ENCODE data around the gene LSM8. TPM values are rescaled to one million over a fixed set of nuclear protein-coding genes. Genes with fewer than 3 reads are reported as not detected.

The LSM8 gene
- total RNA-seq, 1 donor from 2014 or later: 7.9 TPM

- Histone ChIP-seq H3K36me3 (peaks cover 6 to 13% of the 10 kb centered on the region in 2 donors), H3K27ac (no peak overlapping the region), H3K4me3 (peak overlapping the region in 1 of 2 donors; percentile 76), H3K27me3 (no peaks in the 10 kb centered on the region), H3K4me1 (peaks cover 0 to 22% of the 10 kb centered on the region in 2 donors), H3K9me3 (no peaks in the 10 kb centered on the region)
- DNase-seq (ENCODE audit: low spot score in 2 of 2): no peak
- intact Hi-C loops (cut with DNase I): no loop called here
- no peak for TF ChIP-seq CTCF (IDR thresholded peaks at IDR 0.05)
Measured at GRCh38 chr7:118185163-118185860, 1.3 kb downstream of the LSM8 start.

GRCh38 chr7:118186501-118186900 lies 2.5 kb downstream of the LSM8 start:
- no peak overlapping the region for H3K27ac ChIP-seq
- H3K4me3 ChIP-seq: no peak overlapping the region
- H3K9me3 ChIP-seq: no peaks in the 10 kb centered on the region
- intact Hi-C loops (cut with DNase I): no loop called here
- DNase-seq (ENCODE audit: low spot score in 2 of 2): no peak
- peaks cover 6 to 13% of the 10 kb centered on the region in 2 donors for H3K36me3 ChIP-seq
- peaks cover 0 to 22% of the 10 kb centered on the region in 2 donors for H3K4me1 ChIP-seq
- H3K27me3 ChIP-seq: no peaks in the 10 kb centered on the region
- no peak for TF ChIP-seq CTCF (IDR thresholded peaks at IDR 0.05)

GRCh38 chr7:118194571-118194970 lies 10.6 kb downstream of the LSM8 start:
- Histone ChIP-seq H3K9me3 (no peaks in the 10 kb centered on the region), H3K27ac (no peak overlapping the region), H3K36me3 (peaks cover 1 to 8% of the 10 kb centered on the region in 2 donors), H3K27me3 (no peaks in the 10 kb centered on the region), H3K4me3 (no peak overlapping the region), H3K4me1 (no peaks in the 10 kb centered on the region)
- no peak for TF ChIP-seq CTCF (IDR thresholded peaks at IDR 0.05)
- no peak for DNase-seq (ENCODE audit: low spot score in 2 of 2)
- intact Hi-C loops (cut with DNase I): no loop called here

- DNase-seq (ENCODE audit: low spot score in 2 of 2): no peak
- no peaks in the 10 kb centered on the region for H3K4me1 ChIP-seq
- no peak overlapping the region for H3K4me3 ChIP-seq
- TF ChIP-seq CTCF (IDR thresholded peaks at IDR 0.05): peak; percentile 14 to 66 (median 54)
- H3K27me3 ChIP-seq: no peaks in the 10 kb centered on the region
- intact Hi-C loops (cut with DNase I): loop anchor here (5.0 kb wide), 1 partner anchor 444 kb away; no protein-coding TSS in a partner anchor
- H3K36me3 ChIP-seq: peaks cover 0 to 8% of the 10 kb centered on the region in 2 donors
- H3K27ac ChIP-seq: no peak overlapping the region
- H3K9me3 ChIP-seq: no peaks in the 10 kb centered on the region
Measured at GRCh38 chr7:118195837-118196474, 12.0 kb downstream of the LSM8 start.

- TF ChIP-seq CTCF (IDR thresholded peaks at IDR 0.05): no peak
- H3K27me3 ChIP-seq: no peaks in the 10 kb centered on the region
- H3K27ac ChIP-seq: no peak overlapping the region
- intact Hi-C loops (cut with DNase I): no loop called here
- H3K36me3 ChIP-seq: no peaks in the 10 kb centered on the region
- no peaks in the 10 kb centered on the region for H3K4me1 ChIP-seq
- H3K9me3 ChIP-seq: no peaks in the 10 kb centered on the region
- DNase-seq (ENCODE audit: low spot score in 2 of 2): no peak
- no peak overlapping the region for H3K4me3 ChIP-seq
Measured at GRCh38 chr7:118202061-118202460, 18.1 kb downstream of the LSM8 start.

Data from ascending aorta (tissue), 2 donors.